ENCODE results near the gene GSTM4. TPM values are rescaled to one million over a fixed set of nuclear protein-coding genes. Genes with fewer than 3 reads are reported as not detected.

GSTM4 gene
- total and polyA plus RNA-seq, 9 of the 15 experiments (the other 6 are each of a cell fraction or from before 2014, with no cell fraction given), result 18.8 to 53.4 (median 38.8) TPM

DNA sequence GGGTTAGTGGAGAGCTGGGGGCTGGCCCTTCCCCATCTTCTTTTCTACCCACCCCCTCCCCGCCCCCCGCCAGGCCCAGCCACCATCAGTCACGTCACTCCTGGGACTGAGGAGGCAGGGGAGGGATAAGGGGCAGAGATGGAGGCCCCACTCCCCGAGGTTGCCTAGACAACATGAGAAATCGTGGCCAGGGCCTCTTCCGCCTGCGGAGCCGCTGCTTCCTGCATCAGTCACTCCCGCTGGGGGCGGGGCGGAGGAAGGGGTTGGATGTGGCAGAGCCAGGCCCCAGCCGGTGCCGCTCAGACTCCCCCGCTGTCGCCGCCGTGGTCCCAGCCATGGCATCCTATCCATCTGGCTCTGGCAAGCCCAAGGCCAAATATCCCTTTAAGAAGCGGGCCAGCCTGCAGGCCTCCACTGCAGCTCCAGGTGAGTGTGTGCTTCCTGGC, 35.0 kb upstream of the GSTM4 start (continued):
- TF ChIP-seq, protein P1, sequence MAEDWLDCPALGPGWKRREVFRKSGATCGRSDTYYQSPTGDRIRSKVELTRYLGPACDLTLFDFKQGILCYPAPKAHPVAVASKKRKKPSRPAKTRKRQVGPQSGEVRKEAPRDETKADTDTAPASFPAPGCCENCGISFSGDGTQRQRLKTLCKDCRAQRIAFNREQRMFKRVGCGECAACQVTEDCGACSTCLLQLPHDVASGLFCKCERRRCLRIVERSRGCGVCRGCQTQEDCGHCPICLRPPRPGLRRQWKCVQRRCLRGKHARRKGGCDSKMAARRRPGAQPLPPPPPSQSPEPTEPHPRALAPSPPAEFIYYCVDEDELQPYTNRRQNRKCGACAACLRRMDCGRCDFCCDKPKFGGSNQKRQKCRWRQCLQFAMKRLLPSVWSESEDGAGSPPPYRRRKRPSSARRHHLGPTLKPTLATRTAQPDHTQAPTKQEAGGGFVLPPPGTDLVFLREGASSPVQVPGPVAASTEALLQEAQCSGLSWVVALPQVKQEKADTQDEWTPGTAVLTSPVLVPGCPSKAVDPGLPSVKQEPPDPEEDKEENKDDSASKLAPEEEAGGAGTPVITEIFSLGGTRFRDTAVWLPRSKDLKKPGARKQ (CRISPR knock-in tag; IDR thresholded peaks at IDR 0.05), result no peak
- TF ChIP-seq ZFP30 (CRISPR knock-in tag; IDR thresholded peaks at IDR 0.05; ENCODE audit: borderline replicate concordance) (no peak), HMG20A (CRISPR knock-in tag; conservative IDR thresholded peaks at IDR 0.05) (no peak), RBBP5 (IDR thresholded peaks at IDR 0.05; ENCODE audit: borderline replicate concordance, insufficient read depth, low read length, poor library complexity, severe bottlenecking) (no peak), KLF10 (CRISPR knock-in tag; IDR thresholded peaks at IDR 0.05) (no peak), NR2C1 (IDR thresholded peaks at IDR 0.05) (no peak), NR2C1 (tag; IDR thresholded peaks at IDR 0.05) (no peak), KDM4B (IDR thresholded peaks at IDR 0.05; ENCODE audit: borderline replicate concordance in 2 of 2, low read depth in 1 of 2) (no peak), CEBPB (tag; IDR thresholded peaks at IDR 0.05) (no peak), YY1 (IDR thresholded peaks at IDR 0.05; ENCODE audit: borderline replicate concordance in 1 of 3, control insufficient read depth in 1 of 3, extremely low read depth in 1 of 3, insufficient read depth in 3 of 3, insufficient read length in 1 of 3, insufficient replicate concordance in 2 of 3, low read depth in 1 of 3, low read length in 2 of 3) (peak in 2 of 3 experiments; percentile 17 to 62), KAT2B (IDR thresholded peaks at IDR 0.05; ENCODE audit: low read depth, low read length) (no peak)
- TF ChIP-seq, protein P2, sequence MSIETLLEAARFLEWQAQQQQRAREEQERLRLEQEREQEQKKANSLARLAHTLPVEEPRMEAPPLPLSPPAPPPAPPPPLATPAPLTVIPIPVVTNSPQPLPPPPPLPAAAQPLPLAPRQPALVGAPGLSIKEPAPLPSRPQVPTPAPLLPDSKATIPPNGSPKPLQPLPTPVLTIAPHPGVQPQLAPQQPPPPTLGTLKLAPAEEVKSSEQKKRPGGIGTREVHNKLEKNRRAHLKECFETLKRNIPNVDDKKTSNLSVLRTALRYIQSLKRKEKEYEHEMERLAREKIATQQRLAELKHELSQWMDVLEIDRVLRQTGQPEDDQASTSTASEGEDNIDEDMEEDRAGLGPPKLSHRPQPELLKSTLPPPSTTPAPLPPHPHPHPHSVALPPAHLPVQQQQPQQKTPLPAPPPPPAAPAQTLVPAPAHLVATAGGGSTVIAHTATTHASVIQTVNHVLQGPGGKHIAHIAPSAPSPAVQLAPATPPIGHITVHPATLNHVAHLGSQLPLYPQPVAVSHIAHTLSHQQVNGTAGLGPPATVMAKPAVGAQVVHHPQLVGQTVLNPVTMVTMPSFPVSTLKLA (conservative IDR thresholded peaks at IDR 0.05), result peak in 1 of 2 experiments; percentile 36; a peak in 1 of 4 replicates
- TF ChIP-seq, protein P3, sequence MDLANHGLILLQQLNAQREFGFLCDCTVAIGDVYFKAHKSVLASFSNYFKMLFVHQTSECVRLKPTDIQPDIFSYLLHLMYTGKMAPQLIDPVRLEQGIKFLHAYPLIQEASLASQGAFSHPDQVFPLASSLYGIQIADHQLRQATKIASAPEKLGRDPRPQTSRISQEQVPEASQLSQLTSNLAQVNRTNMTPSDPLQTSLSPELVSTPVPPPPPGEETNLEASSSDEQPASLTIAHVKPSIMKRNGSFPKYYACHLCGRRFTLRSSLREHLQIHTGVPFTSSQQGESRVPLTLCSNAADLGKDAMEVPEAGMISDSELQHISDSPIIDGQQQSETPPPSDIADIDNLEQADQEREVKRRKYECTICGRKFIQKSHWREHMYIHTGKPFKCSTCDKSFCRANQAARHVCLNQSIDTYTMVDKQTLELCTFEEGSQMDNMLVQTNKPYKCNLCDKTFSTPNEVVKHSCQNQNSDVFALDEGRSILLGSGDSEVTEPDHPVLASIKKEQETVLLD (IDR thresholded peaks at IDR 0.05), result no peak

All from K562 (cell line).